Measurements from ENCODE around the gene ZDHHC1. TPM values are rescaled to one million over a fixed set of nuclear protein-coding genes. Genes with fewer than 3 reads are reported as not detected.
A peak's percentile ranks its signal among the peaks of the same experiment; 100 is the strongest.

The ZDHHC1 gene
- polyA plus RNA-seq, 3 donors: 3.3 to 14.2 (median 6.0) TPM

DNA sequence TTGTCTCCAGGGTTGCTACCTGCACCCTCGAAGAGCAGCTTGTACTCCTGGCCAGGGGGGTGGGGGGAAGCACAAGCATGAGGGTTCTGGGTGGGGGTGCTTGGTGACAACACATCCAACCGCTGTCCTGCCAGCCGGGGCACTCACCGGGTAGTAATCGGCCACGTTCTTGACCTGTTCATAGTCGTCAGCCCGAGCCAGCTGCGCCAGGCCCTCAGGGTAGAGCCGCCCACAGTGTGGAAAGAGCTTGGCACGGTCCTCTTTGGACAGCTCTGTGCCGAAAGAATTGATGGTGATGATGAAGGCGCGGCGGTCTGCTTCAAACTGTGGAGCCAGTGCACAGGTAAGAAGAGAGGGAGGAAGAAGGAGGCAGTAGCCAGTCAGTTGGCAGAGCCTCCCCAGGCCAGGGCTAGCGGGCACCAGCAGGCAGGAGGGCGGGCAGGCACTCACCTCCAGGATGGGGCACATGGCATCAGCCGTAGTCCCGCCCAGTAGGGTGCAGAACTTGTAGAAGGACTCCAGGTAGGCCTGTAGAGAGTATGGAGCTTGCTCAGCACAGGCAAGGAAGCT, 22.6 kb upstream of the ZDHHC1 start:
- DNase-seq: no peak
- TF ChIP-seq, protein P1, sequence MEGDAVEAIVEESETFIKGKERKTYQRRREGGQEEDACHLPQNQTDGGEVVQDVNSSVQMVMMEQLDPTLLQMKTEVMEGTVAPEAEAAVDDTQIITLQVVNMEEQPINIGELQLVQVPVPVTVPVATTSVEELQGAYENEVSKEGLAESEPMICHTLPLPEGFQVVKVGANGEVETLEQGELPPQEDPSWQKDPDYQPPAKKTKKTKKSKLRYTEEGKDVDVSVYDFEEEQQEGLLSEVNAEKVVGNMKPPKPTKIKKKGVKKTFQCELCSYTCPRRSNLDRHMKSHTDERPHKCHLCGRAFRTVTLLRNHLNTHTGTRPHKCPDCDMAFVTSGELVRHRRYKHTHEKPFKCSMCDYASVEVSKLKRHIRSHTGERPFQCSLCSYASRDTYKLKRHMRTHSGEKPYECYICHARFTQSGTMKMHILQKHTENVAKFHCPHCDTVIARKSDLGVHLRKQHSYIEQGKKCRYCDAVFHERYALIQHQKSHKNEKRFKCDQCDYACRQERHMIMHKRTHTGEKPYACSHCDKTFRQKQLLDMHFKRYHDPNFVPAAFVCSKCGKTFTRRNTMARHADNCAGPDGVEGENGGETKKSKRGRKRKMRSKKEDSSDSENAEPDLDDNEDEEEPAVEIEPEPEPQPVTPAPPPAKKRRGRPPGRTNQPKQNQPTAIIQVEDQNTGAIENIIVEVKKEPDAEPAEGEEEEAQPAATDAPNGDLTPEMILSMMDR (IDR thresholded peaks at IDR 0.05): no peak
- H3K27ac ChIP-seq (ENCODE audit: low read depth in 1 of 2, low read length in 2 of 2): no peak overlapping the region
- no peak overlapping the region for H3K4me2 ChIP-seq (replicated peaks; ENCODE audit: extremely low read depth, low read length, poor library complexity, severe bottlenecking)
- H3K4me3 Mint-ChIP-seq: no peak overlapping the region
- no peak overlapping the region for H3K9ac ChIP-seq (ENCODE audit: insufficient read depth, low read length, poor library complexity, severe bottlenecking)
- H3K36me3 Mint-ChIP-seq: peaks cover 67 to 90% of the 10 kb centered on the region in 2 donors
- H3K4me3 ChIP-seq (replicated peaks in 1 of 3; ENCODE audit: low read depth in 2 of 3, low read length in 3 of 3): no peak overlapping the region
- 100% methylated on average over 15 of the region's 19 CpGs for WGBS (ENCODE audit: insufficient coverage)
- H3K9me3 Mint-ChIP-seq: peaks cover 0 to 3% (median 0%) of the 10 kb centered on the region in 7 donors
- H3K27me3 ChIP-seq (ENCODE audit: control insufficient read depth in 2 of 2, insufficient read depth in 2 of 2, low read length in 2 of 2): no peaks in the 10 kb centered on the region
- H3K36me3 ChIP-seq (replicated peaks in 1 of 2; ENCODE audit: control insufficient read depth in 1 of 2, insufficient read depth in 2 of 2, low read length in 2 of 2): peaks cover 79 to 83% of the 10 kb centered on the region in 2 donors
- H3K9me3 ChIP-seq (replicated peaks in 1 of 2; ENCODE audit: control insufficient read depth in 1 of 2, insufficient read depth in 1 of 2, low read length in 2 of 2): no peaks in the 10 kb centered on the region
- intact Hi-C loops (cut with micrococcal nuclease): no loop called here
- peaks cover 11 to 15% of the 10 kb centered on the region in 2 donors for H3K4me1 ChIP-seq (ENCODE audit: control insufficient read depth in 1 of 2, insufficient read depth in 2 of 2, low read length in 2 of 2)
- H3K4me1 Mint-ChIP-seq: peaks cover 15% of the 10 kb centered on the region
- peaks cover 0 to 2% (median 0%) of the 10 kb centered on the region in 3 donors for H3K27me3 Mint-ChIP-seq (ENCODE audit: low read depth in 3 of 3)
- peak overlapping the region in 3 of 7 donors; percentile 10 to 30 (median 10) for H3K27ac Mint-ChIP-seq
- no peak overlapping the region for H2AFZ ChIP-seq (ENCODE audit: insufficient read depth, low read depth, low read length, poor library complexity, severe bottlenecking)
- peaks cover 17% of the 10 kb centered on the region for H3K79me2 ChIP-seq (ENCODE audit: insufficient read depth, low read length)
- H4K20me1 ChIP-seq (ENCODE audit: insufficient read depth, low read length): peaks cover 100% of the 10 kb centered on the region

DNA sequence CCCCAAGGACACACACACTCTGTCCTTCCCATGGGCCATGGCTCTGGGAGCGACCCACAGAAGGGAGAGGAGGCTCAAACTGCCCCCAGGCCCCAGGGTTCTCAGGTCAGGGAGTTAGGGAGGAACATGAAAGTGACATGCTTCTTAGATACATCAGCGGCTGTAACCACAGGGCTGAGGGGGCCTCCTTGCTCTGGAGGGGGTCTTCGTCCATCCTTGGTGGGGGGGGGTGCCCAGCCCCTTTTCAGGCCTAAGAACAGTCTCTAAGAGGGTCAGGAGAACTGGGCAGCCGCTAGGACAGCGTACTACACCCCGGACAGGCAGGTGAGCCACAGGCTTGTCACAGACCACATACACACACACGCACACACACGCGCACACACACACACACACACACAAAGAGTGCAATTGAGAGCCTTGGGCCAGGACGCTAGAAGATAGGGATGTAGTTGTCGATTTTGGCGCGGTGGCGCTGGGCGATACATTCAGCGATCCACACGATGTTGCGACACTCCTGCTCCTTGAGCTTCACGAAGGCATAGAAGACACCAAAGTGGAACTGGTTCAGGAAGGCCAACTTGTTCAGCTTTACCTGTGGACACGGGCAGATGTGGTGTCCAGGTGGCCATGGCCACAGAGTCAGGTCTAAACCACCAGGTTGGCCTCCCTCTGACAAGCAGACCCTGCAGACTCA, 22.0 kb upstream of the ZDHHC1 start:
- 92% methylated on average over 12 of the region's 20 CpGs for WGBS (ENCODE audit: insufficient coverage)
- no peak for DNase-seq
- peaks cover 2 to 7% (median 4%) of the 10 kb centered on the region in 3 donors for H3K27me3 Mint-ChIP-seq (ENCODE audit: low read depth in 3 of 3)
- Histone ChIP-seq H3K9ac (ENCODE audit: insufficient read depth, low read length, poor library complexity, severe bottlenecking) (no peak overlapping the region), H4K20me1 (ENCODE audit: insufficient read depth, low read length) (peaks cover 100% of the 10 kb centered on the region), H3K36me3 (replicated peaks in 1 of 2; ENCODE audit: control insufficient read depth in 1 of 2, insufficient read depth in 2 of 2, low read length in 2 of 2) (peaks cover 72 to 77% of the 10 kb centered on the region in 2 donors), H3K27ac (ENCODE audit: low read depth in 1 of 2, low read length in 2 of 2) (no peak overlapping the region), H3K4me2 (replicated peaks; ENCODE audit: extremely low read depth, low read length, poor library complexity, severe bottlenecking) (no peak overlapping the region), H3K4me1 (ENCODE audit: control insufficient read depth in 1 of 2, insufficient read depth in 2 of 2, low read length in 2 of 2) (peaks cover 11 to 15% of the 10 kb centered on the region in 2 donors), H2AFZ (ENCODE audit: insufficient read depth, low read depth, low read length, poor library complexity, severe bottlenecking) (no peak overlapping the region), H3K9me3 (replicated peaks in 1 of 2; ENCODE audit: control insufficient read depth in 1 of 2, insufficient read depth in 1 of 2, low read length in 2 of 2) (no peaks in the 10 kb centered on the region), H3K79me2 (ENCODE audit: insufficient read depth, low read length) (peaks cover 10% of the 10 kb centered on the region), H3K27me3 (ENCODE audit: control insufficient read depth in 2 of 2, insufficient read depth in 2 of 2, low read length in 2 of 2) (peaks cover 0 to 2% of the 10 kb centered on the region in 2 donors), H3K4me3 (replicated peaks in 1 of 3; ENCODE audit: low read depth in 2 of 3, low read length in 3 of 3) (no peak overlapping the region)
- H3K4me1 Mint-ChIP-seq: peaks cover 15% of the 10 kb centered on the region
- H3K4me3 Mint-ChIP-seq: no peak overlapping the region
- peaks cover 68 to 88% of the 10 kb centered on the region in 2 donors for H3K36me3 Mint-ChIP-seq
- peaks cover 0 to 3% (median 0%) of the 10 kb centered on the region in 7 donors for H3K9me3 Mint-ChIP-seq
- H3K27ac Mint-ChIP-seq: peak overlapping the region in 1 of 7 donors; percentile 10
- TF ChIP-seq, protein P1 (IDR thresholded peaks at IDR 0.05): no peak
- intact Hi-C loops (cut with micrococcal nuclease): no loop called here
